Activated gamma-delta T cell treated with anti-CD3 and anti-CD28 coated beads, Interleukin-2, amount 50 U/mL, for 16 hours (primary cell): Measurements from ENCODE around the gene KDM1B.
"Not testable (repeated sequence)": the region's sequence is repeated elsewhere in the genome, so short reads cannot be mapped to it uniquely, and the experiment has no call there.

Source experiments
- DNase-seq: peaks from one replicate; pipeline ENCODE4 v3.0.0-alpha.2; 2020; ENCODE audit warnings: low read depth

The KDM1B gene

GRCh38 chr6:18148304-18149025 is 6.8 kb upstream of the KDM1B start:
- DNase-seq = no peak

- not testable (repeated sequence) for DNase-seq
These were observed 3.8 kb upstream of the KDM1B start for GRCh38 chr6:18151391-18151790.

GRCh38 chr6:18151801-18152200 is 3.4 kb upstream of the KDM1B start:
- DNase-seq = no peak

GRCh38 chr6:18153311-18153703 is 1.9 kb upstream of the KDM1B start:
- DNase-seq = no peak

GRCh38 chr6:18154507-18155149 is 594 bp upstream of the KDM1B start, which contains the start of gene TPMT:
TSS of gene TPMT (minus strand) at chr6:18155077. CDS start at chr6:18149127, 5,950 bp downstream.
- DNase-seq = no peak

GRCh38 chr6:18155864-18156421 is 721 bp downstream of the KDM1B start:
- peak; percentile 22 for DNase-seq

- no peak for DNase-seq
These were observed 5.7 kb downstream of the KDM1B start for GRCh38 chr6:18160911-18161310.

GRCh38 chr6:18161431-18161830 is 6.2 kb downstream of the KDM1B start:
- DNase-seq = no peak

GRCh38 chr6:18162401-18162800 is 7.2 kb downstream of the KDM1B start:
- no peak for DNase-seq

- no peak for DNase-seq
These were observed 10.5 kb downstream of the KDM1B start for GRCh38 chr6:18165751-18166150.

- DNase-seq = no peak
These were observed 11.3 kb downstream of the KDM1B start for GRCh38 chr6:18166312-18167036.

- DNase-seq = no peak
These were observed 13.0 kb downstream of the KDM1B start for GRCh38 chr6:18168264-18168663.

GRCh38 chr6:18171871-18172270 is 16.6 kb downstream of the KDM1B start:
- DNase-seq = no peak

GRCh38 chr6:18176198-18176597 is 21.0 kb downstream of the KDM1B start:
- not testable (repeated sequence) for DNase-seq

GRCh38 chr6:18177286-18177965 is 22.2 kb downstream of the KDM1B start:
- DNase-seq = no peak

GRCh38 chr6:18178960-18179615 is 23.9 kb downstream of the KDM1B start:
- DNase-seq = no peak

GRCh38 chr6:18179770-18180356 is 24.6 kb downstream of the KDM1B start:
- DNase-seq = no peak

- no peak for DNase-seq
These were observed 27.3 kb downstream of the KDM1B start for GRCh38 chr6:18182568-18182967.

GRCh38 chr6:18183766-18184165 is 28.5 kb downstream of the KDM1B start:
- no peak for DNase-seq

- no peak for DNase-seq
These were observed 30.4 kb downstream of the KDM1B start for GRCh38 chr6:18185624-18186023.

- DNase-seq = no peak
These were observed 30.8 kb downstream of the KDM1B start for GRCh38 chr6:18186033-18186432.
